HepG2 (cell line): Measurements from ENCODE around the gene ANKRD40CL. TPM values are rescaled to one million over a fixed set of nuclear protein-coding genes. Genes with fewer than 3 reads are reported as not detected.

ENCODE experiments used
- ARNT2 ChIP-seq: sonication (generic); formaldehyde crosslinking; IDR thresholded peaks from 2 replicates; pipeline ENCODE4 v1.8.0; 2022; ENCODE audit warnings: mild to moderate bottlenecking, low read depth, missing genetic modification reagents, moderate library complexity
- BRF2 ChIP-seq: sonication (generic); formaldehyde crosslinking; IDR thresholded peaks from 2 replicates; pipeline ENCODE4 v1.8.1; 2022; ENCODE audit warnings: mild to moderate bottlenecking, missing genetic modification reagents
- CHD2 ChIP-seq: IDR thresholded peaks from 2 replicates; pipeline ENCODE4 v1.6.1; 2011; ENCODE audit warnings: low read depth, low read length, improper control_type of control experiment
- EEA1 ChIP-seq: sonication (generic); formaldehyde crosslinking; IDR thresholded peaks from 2 replicates; pipeline ENCODE4 v1.5.1; 2020; ENCODE audit warnings: mild to moderate bottlenecking, missing genetic modification reagents, borderline replicate concordance
- GFI1 ChIP-seq: sonication (generic); formaldehyde crosslinking; IDR thresholded peaks from 2 replicates; pipeline ENCODE4 v1.5.0; 2020; ENCODE audit warnings: missing genetic modification reagents, mild to moderate bottlenecking, borderline replicate concordance
- HMGXB3 ChIP-seq: sonication (generic); formaldehyde crosslinking; IDR thresholded peaks from 2 replicates; pipeline ENCODE4 v1.4.0; 2020; ENCODE audit warnings: missing genetic modification reagents, borderline replicate concordance
- HOXA7 ChIP-seq: sonication (generic); formaldehyde crosslinking; IDR thresholded peaks from 2 replicates; pipeline ENCODE4 v1.8.1; 2022; ENCODE audit warnings: mild to moderate bottlenecking, missing genetic modification reagents, moderate library complexity
- NFRKB ChIP-seq: fragments of 450-650 bp; IDR thresholded peaks from 2 replicates; pipeline ENCODE4 v1.6.1; 2017
- PRMT3 ChIP-seq: sonication (generic); formaldehyde crosslinking; IDR thresholded peaks from 2 replicates; pipeline ENCODE4 v1.8.1; 2022; ENCODE audit warnings: low read depth, mild to moderate bottlenecking, moderate library complexity, missing genetic modification reagents, borderline replicate concordance
- RNF219 ChIP-seq: sonication (generic); formaldehyde crosslinking; IDR thresholded peaks from 2 replicates; pipeline ENCODE4 v1.5.0; 2020; ENCODE audit warnings: mild to moderate bottlenecking, missing genetic modification reagents
- TCF12 ChIP-seq, 2 experiments: fragments of 450-650 bp in 1 of 2; sonication (generic) in 1 of 2; formaldehyde crosslinking in 1 of 2; IDR thresholded peaks; 2 replicates each; pipeline versions ENCODE4 v1.6.1 to v1.8.0; 2017 to 2022; ENCODE audit warnings: antibody characterized with exemption in 1 of 2, mild to moderate bottlenecking in 1 of 2, missing genetic modification reagents in 1 of 2, moderate library complexity in 1 of 2
- ZBTB3 ChIP-seq: sonication (generic); formaldehyde crosslinking; IDR thresholded peaks from 2 replicates; pipeline ENCODE4 v1.4.0; 2020; ENCODE audit warnings: low read depth, mild to moderate bottlenecking, moderate library complexity, missing genetic modification reagents, borderline replicate concordance
- ZMYM3 ChIP-seq: sonication (generic); formaldehyde crosslinking; IDR thresholded peaks from 2 replicates; pipeline ENCODE4 v1.5.1; 2020; ENCODE audit warnings: mild to moderate bottlenecking, missing genetic modification reagents
- ZNF724P ChIP-seq: sonication (generic); formaldehyde crosslinking; IDR thresholded peaks from 2 replicates; pipeline ENCODE4 v1.8.0; 2022; ENCODE audit warnings: missing genetic modification reagents, borderline replicate concordance
- ZNF749 ChIP-seq: sonication (generic); formaldehyde crosslinking; IDR thresholded peaks from 2 replicates; pipeline ENCODE4 v1.8.0; 2022; ENCODE audit warnings: mild to moderate bottlenecking, missing genetic modification reagents, moderate library complexity, borderline replicate concordance
- polyA plus RNA-seq, 8 experiments: library from polyadenylated mRNA; depleted of rRNA in 3 of 8; stranded (reverse) in 7 of 8; unstranded in 1 of 8; fragments of >200 nt; fragmentation: Illumina TruSeq in 4 of 8; extraction: Trizol in 4 of 8; gene quantifications; 2 replicates each; pipeline versions ENCODE4 v1.2.1 to v1.2.3, GENCODE V29; 2011 to 2016; ENCODE audit warnings: low read depth in 4 of 8, missing spikeins in 1 of 8, mixed read lengths in 1 of 8; ENCODE audit not compliant: insufficient read depth in 1 of 8
- total RNA-seq, 5 experiments: library from RNA; depleted of rRNA; stranded (reverse); fragments of >200 nt; fragmentation: Illumina TruSeq; extraction: Trizol; gene quantifications; 2 replicates each; pipeline ENCODE4 v1.2.3, GENCODE V29; 2016; ENCODE audit warnings: low read depth in 1 of 5

The ANKRD40CL gene
- total and polyA plus RNA-seq, 2 of the 13 experiments (the other 11 are each of a cell fraction or from before 2014, with no cell fraction given): 0.03 to 0.11 TPM

GRCh38 chr17:50768346-50768761, 1.0 kb upstream of the ANKRD40CL start (continued):
- TF ChIP-seq BRF2 (CRISPR knock-in tag) (no peak), HMGXB3 (CRISPR knock-in tag) (no peak), NFRKB (no peak), RNF219 (CRISPR knock-in tag) (no peak), ARNT2 (CRISPR knock-in tag) (no peak), ZNF724P (no peak), HOXA7 (CRISPR knock-in tag) (no peak), ZMYM3 (CRISPR knock-in tag) (peak; percentile 17; the same call in 1 of the 2 replicates), ZNF749 (CRISPR knock-in tag) (no peak), EEA1 (no peak), GFI1 (CRISPR knock-in tag) (no peak), TCF12 (IDR thresholded peaks at IDR 0.05) (no peak), TCF12 (CRISPR knock-in tag; IDR thresholded peaks at IDR 0.05) (no peak), CHD2 (no peak), PRMT3 (no peak), ZBTB3 (no peak)
